Measurements from ENCODE around the gene ZNF423.

Gene ZNF423

DNA sequence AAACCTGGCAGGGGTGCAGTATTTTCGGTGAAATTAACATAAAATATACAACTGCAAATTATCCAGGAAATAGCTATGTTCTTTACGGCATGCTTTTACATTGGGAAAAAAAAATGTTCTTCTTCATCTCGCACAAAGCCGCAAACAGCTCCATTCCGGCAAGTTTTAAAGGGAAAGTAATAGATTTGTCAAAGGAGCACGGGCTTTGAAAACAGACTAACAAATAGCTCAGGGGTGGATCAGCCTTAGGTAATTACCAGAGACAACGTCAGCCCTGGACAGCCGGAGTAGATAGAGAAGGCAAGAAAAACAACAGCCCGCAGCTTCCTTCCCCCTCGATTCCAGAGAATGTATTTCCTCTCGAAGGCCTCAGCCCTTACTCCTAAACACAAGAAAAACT is 259.8 kb downstream of the ZNF423 start:
- no peak overlapping the region for H3K27ac Mint-ChIP-seq
- no peak overlapping the region for H3K4me3 Mint-ChIP-seq

DNA sequence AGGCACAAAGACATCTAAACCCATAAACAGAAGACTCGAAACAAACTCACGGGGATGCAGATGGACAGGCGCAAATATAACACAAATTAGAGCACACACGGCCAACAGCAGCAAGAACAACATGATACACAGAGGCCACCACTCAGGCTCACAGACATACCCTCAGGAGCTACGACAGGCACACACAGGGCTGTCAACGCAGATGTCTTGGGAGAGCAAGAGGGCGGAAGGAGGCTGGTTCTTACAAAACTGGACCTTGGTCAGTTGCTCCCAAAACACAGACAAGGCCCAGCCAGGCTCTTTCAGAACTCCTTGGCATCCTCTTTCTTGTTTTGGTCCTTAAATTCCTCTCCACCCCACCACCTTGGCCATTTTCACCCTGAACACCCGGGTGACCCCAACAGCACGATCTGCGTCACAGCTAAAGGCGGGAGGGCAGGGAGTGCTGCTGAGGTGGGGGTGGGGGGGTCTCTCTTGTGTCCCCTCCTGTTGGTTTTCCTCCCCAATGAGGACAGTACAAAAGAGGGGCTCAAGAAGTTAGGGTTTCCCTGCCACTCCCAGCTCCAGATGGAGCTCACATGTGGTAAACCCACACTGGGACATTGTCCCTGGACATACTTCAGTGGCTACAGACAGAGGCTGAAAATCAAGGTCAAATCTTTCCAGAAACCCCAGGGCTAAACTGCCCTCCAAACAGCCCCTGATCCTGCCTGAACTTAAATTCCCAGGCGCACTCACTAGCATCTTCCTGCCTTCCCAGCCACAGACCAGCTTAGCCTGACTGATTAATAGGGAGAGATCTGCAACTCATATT is 261.0 kb downstream of the ZNF423 start:
- no peak for ATAC-seq (ENCODE audit: low read depth)

More for the DNA sequence above, 259.8 kb downstream of the ZNF423 start:
- no peaks in the 10 kb centered on the region for H3K9me3 Mint-ChIP-seq
- H3K27me3 Mint-ChIP-seq: peaks cover 8% of the 10 kb centered on the region
- no peaks in the 10 kb centered on the region for H3K4me1 Mint-ChIP-seq
- ATAC-seq (ENCODE audit: low read depth) (no peak), DNase-seq (ENCODE audit: low spot score in 2 of 2) (no peak)
- H3K36me3 Mint-ChIP-seq: no peaks in the 10 kb centered on the region

DNA sequence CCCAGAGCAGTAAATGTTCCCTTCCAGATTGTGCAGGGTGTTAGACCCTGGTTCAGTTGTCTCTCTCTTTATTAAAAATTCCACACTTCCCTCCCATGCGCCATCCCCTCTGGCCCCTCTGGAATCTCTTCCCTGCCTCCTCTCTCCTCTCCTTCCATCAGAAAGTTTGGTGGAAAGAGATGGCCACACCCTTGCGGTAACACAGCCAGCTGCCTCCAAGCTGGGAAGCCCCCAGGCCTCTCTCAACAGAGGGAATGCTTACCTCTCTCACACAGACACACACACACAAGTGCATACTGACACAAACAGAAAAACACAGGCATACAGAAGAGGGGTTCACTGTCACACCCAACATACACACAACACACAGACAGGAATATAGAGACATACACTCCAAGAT is 261.8 kb downstream of the ZNF423 start:
- no peak overlapping the region for H3K27ac Mint-ChIP-seq
- DNase-seq (ENCODE audit: low spot score in 2 of 2) (no peak), ATAC-seq (ENCODE audit: low read depth) (no peak)
- no peaks in the 10 kb centered on the region for H3K4me1 Mint-ChIP-seq
- no peak overlapping the region for H3K4me3 Mint-ChIP-seq
- no peaks in the 10 kb centered on the region for H3K9me3 Mint-ChIP-seq
- H3K36me3 Mint-ChIP-seq: no peaks in the 10 kb centered on the region
- peaks cover 5% of the 10 kb centered on the region for H3K27me3 Mint-ChIP-seq

More for the DNA sequence above, 261.0 kb downstream of the ZNF423 start:
- Mint-ChIP-seq H3K9me3 (no peaks in the 10 kb centered on the region), H3K4me3 (no peak overlapping the region), H3K36me3 (no peaks in the 10 kb centered on the region), H3K27me3 (peaks cover 8% of the 10 kb centered on the region), H3K4me1 (no peaks in the 10 kb centered on the region), H3K27ac (no peak overlapping the region)
- no peak for DNase-seq (ENCODE audit: low spot score in 2 of 2)

DNA sequence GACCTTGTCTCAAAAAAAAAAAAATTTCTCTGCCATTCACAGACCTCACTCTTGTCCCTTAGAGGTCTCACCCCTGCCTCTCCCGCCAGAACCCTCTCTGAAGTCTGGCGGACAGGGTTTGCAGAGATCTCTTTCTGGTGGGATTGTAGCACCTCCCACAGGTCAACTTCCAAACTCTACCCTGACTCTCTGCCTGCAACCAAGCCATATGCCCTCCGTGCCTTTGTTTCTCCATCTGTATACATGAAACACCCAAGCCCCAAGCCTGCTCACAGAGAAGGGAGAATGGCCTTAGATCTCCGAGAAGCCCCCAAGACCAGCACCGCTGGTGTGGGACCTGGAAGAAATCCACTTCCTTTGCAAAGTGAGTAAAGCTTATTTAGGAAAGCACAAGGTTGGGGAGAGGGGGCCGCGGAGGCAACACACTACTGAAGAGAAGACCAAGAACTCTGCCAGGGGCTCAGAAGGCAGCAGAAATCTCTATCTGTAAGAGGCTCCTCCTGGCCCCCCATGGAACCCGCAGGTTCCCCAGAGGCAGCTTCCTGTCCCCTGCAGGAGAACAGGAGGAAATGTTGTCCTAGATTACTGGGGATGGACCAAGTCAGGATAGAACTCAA is 262.4 kb downstream of the ZNF423 start:
- Mint-ChIP-seq H3K27me3 (peaks cover 5% of the 10 kb centered on the region), H3K36me3 (no peaks in the 10 kb centered on the region), H3K27ac (no peak overlapping the region), H3K4me1 (no peaks in the 10 kb centered on the region), H3K4me3 (no peak overlapping the region), H3K9me3 (no peaks in the 10 kb centered on the region)
- DNase-seq (ENCODE audit: low spot score in 2 of 2) (no peak), ATAC-seq (ENCODE audit: low read depth) (no peak)

DNA sequence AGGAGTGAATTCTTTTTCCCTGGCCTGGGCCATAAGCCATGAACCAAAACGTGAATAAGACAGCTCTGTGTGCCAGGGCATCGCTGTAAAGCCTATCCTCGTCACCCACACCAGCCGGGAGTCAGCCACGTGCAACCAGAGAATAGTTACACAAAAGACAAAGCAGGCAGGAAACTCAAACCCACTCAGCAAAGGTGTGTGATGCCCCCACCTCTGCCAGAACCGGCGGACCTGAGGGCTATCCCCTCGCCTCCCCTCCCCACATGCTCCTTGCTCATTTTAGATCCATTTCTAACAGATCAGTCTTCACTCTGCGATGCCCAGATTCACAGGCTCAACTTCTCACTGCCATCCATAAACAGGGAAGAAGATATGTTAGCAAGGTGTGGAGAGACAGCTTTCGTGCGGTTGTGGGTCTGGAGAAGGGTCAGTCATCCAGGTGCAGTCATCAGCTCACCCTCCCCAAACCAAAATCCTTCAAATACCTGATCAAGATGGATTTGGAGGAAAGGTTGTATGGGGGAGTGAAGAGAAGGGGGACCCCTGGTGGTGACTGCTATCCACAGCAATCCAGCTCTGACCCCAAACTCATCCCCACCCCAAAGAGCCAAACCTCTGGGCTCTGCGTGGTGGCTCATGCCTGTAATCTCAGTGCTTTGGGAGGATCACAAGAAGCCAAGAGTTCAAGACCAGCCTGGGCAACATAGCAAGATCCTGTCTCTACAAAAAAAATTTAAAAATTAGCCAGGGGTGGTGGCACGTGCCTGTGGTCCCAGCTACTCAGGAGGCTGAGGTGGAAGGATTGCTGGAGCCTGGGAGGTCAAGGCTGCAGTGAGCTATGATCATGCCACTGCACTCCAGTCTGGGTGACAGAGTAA is 263.1 kb downstream of the ZNF423 start:
- H3K36me3 Mint-ChIP-seq: no peaks in the 10 kb centered on the region
- no peak overlapping the region for H3K4me3 Mint-ChIP-seq
- ATAC-seq (ENCODE audit: low read depth) (peak; percentile 42), DNase-seq (ENCODE audit: low spot score in 2 of 2) (peak in 1 of 2 donors; percentile 25)
- peaks cover 2% of the 10 kb centered on the region for H3K9me3 Mint-ChIP-seq
- no peak overlapping the region for H3K27ac Mint-ChIP-seq
- H3K4me1 Mint-ChIP-seq: no peaks in the 10 kb centered on the region
- H3K27me3 Mint-ChIP-seq: peaks cover 5% of the 10 kb centered on the region

DNA sequence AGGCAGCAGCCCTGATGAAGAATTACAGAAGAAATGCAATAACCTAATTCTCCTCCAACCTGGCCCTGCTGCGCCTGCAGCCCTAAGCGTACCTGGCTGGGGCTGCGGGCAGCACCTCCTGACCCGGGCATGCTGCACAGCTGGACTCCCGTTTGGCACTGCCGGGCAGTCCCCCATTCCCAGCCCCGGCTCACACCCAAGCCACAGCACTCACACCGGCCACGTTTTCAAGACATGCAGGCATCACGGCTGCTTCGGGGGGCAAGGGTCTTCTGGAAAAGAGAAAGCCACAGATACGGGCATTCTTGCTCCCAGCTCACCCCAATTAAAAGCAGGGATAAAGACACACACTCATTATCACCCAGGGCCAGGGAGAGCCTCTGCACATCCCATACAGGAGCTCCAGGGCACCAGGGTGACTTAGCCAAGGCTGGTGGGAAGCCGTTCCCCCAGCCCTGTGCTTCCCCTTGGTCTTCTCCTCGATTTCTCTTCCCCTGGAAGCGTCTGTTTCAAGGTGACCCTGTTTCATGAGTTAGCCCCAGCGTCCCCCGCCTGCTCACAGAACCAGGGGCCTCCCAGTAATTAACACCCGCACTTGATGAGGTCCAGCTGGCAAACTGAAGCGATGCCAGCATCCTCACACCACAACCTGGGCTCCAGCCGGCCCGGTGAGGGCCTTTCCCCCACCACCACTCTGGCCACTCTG is 265.6 kb downstream of the ZNF423 start:
- DNase-seq (ENCODE audit: low spot score in 2 of 2) (no peak), ATAC-seq (ENCODE audit: low read depth) (no peak)
- Mint-ChIP-seq H3K36me3 (no peaks in the 10 kb centered on the region), H3K27me3 (peaks cover 5% of the 10 kb centered on the region), H3K4me3 (no peak overlapping the region), H3K27ac (no peak overlapping the region), H3K4me1 (no peaks in the 10 kb centered on the region), H3K9me3 (peaks cover 2% of the 10 kb centered on the region)

DNA sequence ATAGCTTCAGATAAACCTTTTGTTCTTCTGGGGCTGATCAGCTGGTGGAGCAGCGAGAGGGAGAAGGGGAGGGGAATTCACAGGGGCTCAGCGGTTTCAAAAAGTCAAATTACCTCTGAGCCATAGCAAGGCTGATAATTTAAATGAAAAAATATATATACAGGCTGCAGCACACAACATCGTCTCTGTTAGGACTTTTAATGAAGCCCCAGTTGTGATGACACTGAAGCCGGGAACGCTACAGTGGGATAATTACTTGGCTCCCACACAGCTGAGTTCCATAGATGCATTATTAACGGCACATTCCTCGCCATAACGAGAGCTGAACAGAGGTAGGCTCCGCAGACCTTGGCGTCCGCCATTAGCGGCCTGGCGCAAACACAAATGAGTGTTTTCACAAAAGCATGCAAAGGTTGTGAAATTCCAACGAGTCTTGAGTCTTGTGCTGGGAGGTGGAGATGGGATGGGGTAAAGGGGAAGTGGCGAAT is 266.3 kb downstream of the ZNF423 start:
- no peak for ATAC-seq (ENCODE audit: low read depth)
- Mint-ChIP-seq H3K4me3 (no peak overlapping the region), H3K36me3 (no peaks in the 10 kb centered on the region), H3K27ac (no peak overlapping the region), H3K4me1 (no peaks in the 10 kb centered on the region), H3K9me3 (peaks cover 2% of the 10 kb centered on the region), H3K27me3 (peaks cover 4% of the 10 kb centered on the region)
- DNase-seq (ENCODE audit: low spot score in 2 of 2): no peak

DNA sequence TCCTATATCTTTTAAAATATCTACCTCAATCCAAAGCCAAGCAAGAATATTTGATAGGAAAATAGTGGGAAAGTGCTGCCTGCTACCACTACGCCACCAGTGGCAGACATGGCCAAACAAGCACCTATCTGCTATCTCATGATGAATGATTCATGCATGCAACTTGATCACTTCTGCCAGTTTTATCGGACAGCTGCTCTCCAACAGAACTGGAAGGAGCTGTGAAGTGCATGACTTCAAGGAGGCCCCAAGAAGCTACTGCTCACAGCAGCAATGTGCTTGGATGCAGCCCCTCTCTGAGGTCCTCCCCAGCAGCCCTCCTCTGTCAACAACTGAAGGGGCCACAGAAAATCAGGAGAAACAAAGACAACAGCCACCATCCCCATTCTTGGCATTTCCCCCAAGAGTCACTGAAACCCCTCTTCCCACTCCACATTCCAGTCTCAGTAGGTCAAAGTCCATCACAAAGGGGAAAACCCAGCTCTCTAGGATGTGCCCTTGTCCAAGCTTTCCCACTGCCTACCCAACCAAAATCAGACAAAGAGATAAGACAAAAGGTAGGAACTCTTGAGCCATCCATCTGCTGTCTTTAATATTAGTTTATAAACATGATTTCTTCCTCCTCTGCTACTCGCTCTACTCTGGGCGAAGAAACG is 267.1 kb downstream of the ZNF423 start:
- Mint-ChIP-seq H3K27ac (no peak overlapping the region), H3K36me3 (no peaks in the 10 kb centered on the region), H3K9me3 (peaks cover 2% of the 10 kb centered on the region), H3K4me3 (no peak overlapping the region), H3K4me1 (no peaks in the 10 kb centered on the region), H3K27me3 (no peaks in the 10 kb centered on the region)
- no peak for DNase-seq (ENCODE audit: low spot score in 2 of 2)
- no peak for ATAC-seq (ENCODE audit: low read depth)

DNA sequence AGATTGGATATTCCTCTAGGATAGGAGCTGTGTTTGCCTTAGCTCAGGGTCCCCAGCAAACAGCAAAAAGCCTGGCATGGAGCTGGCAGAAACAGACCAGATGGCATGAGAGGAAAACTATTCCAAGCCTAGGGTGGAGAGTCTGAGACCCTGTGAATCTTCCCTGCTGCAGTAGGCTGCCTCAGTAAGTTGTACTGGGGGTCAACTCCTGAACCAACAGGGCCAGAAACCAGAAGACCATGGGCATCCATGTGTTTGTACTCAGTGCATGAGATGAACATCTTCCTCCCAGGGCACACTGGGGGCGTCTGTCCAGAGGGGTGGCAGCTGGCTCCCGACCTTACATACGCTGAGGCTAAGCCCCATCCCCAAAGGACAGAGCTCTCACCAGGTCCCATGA is 267.9 kb downstream of the ZNF423 start:
- Mint-ChIP-seq H3K9me3 (peaks cover 2% of the 10 kb centered on the region), H3K36me3 (no peaks in the 10 kb centered on the region), H3K27ac (no peak overlapping the region), H3K27me3 (no peaks in the 10 kb centered on the region), H3K4me3 (no peak overlapping the region), H3K4me1 (no peaks in the 10 kb centered on the region)
- ATAC-seq (ENCODE audit: low read depth) (no peak), DNase-seq (ENCODE audit: low spot score in 2 of 2) (no peak)

DNA sequence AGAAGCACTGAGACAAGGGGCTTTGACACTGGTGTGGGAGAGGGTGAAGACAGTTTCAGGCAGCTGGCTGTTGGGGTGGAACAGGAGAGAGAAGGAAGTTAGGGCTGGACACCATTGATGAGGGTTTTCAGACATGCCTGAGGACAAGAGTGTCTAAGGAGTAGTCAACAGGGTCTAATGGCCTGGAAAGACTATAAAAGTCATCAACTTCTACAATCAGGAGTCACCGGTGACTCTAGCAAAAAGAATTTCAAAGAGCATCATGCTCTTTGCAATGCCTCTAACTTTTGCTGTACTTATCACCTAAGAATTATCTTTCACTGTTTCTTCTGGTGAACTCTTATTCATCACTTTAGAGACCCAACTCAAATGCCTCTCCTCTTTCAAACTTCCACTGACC is 268.4 kb downstream of the ZNF423 start:
- Mint-ChIP-seq H3K4me3 (no peak overlapping the region), H3K36me3 (no peaks in the 10 kb centered on the region), H3K27me3 (no peaks in the 10 kb centered on the region), H3K9me3 (peaks cover 2% of the 10 kb centered on the region), H3K4me1 (no peaks in the 10 kb centered on the region), H3K27ac (no peak overlapping the region)
- no peak for ATAC-seq (ENCODE audit: low read depth)
- no peak for DNase-seq (ENCODE audit: low spot score in 2 of 2)

DNA sequence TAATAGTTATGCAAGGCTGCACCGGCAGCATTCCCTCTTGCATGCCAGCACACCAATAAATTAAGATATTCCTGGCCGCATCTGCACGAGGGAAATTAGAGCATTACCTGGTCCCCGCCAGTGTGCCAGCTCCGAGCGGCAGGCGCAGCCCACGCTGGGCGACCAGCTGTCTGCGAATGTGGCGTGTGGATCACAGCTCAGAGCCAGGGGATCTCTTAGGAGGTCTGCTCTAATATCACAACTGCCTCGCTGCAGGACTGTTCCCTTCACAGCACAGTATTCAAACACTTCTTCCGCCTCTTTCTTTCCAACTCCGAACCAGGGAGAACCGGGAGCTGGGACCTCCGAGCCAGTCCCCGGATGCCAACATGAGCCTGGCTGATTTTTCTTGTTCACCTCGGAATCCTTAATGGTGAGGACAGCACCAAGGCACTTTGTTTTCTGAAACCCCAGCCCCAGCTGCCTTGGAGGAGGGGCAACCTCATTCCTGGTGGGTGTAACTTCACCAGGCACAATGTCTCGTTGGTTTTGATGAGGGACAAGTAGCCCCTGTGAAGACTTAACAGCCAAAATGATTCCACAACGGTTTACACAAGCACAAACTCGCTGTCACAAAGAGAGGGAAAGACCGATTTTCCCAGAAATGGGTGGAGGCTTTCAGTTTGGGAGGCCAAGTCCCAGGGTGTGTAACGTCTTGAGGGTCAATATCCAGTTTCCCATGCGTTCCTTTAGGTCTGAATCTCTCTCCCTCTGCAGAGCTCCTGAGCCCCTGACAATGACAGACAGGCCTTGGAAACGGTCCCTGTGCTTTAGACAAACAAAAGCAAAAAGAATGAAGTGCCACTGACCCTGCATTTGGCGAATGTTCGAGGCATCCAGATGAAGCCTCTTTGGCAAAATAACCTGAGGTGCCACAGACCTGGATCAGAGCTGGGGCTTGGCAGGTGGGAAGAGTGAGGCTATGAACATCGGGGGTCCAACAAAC is 269.2 kb downstream of the ZNF423 start:
- no peak for DNase-seq (ENCODE audit: low spot score in 2 of 2)
- H3K27me3 Mint-ChIP-seq: no peaks in the 10 kb centered on the region
- no peaks in the 10 kb centered on the region for H3K36me3 Mint-ChIP-seq
- peaks cover 2% of the 10 kb centered on the region for H3K9me3 Mint-ChIP-seq
- H3K4me3 Mint-ChIP-seq: no peak overlapping the region
- H3K4me1 Mint-ChIP-seq: no peaks in the 10 kb centered on the region
- ATAC-seq (ENCODE audit: low read depth): no peak
- H3K27ac Mint-ChIP-seq: no peak overlapping the region

DNA sequence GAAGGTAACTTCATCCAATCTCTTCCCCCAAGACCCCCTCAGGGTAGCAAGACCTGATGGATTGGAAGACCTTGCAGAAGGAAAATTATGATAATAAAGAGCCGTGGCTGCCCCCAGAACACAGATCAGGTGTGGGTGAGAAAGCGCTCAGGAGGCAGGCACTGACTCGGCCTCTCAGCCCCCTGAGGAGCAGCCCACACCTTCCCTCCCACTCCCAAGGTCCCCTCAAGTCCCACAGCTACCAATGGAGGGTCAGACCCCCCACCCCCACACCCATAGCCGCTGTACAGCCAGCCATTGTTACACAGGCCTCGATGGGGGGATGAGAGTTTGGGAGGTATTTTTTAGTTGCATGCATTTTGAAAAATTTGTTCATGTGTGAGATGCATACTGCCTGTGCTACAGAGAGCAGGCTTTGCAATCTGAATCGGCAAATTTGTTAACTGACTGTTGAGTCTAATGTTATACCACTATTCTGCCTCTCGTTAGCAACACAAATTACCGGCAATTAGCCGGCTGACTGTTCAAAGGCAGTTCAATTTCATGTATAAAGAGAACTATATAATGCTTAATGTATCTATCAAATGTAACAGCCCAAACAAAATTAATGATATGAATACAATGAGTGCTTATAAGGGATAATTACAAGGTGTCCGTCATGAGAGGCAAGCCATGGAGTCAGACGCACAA is 270.6 kb downstream of the ZNF423 start:
- Mint-ChIP-seq H3K27me3 (no peaks in the 10 kb centered on the region), H3K9me3 (peaks cover 2% of the 10 kb centered on the region), H3K4me3 (no peak overlapping the region), H3K27ac (no peak overlapping the region), H3K4me1 (no peaks in the 10 kb centered on the region), H3K36me3 (no peaks in the 10 kb centered on the region)
- no peak for DNase-seq (ENCODE audit: low spot score in 2 of 2)
- no peak for ATAC-seq (ENCODE audit: low read depth)

All from memory B cell (primary cell).